Suppressor macrophage (primary cell): ENCODE measurements around the gene PHF11.
A peak's percentile ranks its signal among the peaks of the same experiment; 100 is the strongest.

Source experiments
- DNase-seq, 4 experiments: peaks; one replicate each; pipeline ENCODE4 v3.0.0-alpha.2; 2020 to 2022

The PHF11 gene

DNA sequence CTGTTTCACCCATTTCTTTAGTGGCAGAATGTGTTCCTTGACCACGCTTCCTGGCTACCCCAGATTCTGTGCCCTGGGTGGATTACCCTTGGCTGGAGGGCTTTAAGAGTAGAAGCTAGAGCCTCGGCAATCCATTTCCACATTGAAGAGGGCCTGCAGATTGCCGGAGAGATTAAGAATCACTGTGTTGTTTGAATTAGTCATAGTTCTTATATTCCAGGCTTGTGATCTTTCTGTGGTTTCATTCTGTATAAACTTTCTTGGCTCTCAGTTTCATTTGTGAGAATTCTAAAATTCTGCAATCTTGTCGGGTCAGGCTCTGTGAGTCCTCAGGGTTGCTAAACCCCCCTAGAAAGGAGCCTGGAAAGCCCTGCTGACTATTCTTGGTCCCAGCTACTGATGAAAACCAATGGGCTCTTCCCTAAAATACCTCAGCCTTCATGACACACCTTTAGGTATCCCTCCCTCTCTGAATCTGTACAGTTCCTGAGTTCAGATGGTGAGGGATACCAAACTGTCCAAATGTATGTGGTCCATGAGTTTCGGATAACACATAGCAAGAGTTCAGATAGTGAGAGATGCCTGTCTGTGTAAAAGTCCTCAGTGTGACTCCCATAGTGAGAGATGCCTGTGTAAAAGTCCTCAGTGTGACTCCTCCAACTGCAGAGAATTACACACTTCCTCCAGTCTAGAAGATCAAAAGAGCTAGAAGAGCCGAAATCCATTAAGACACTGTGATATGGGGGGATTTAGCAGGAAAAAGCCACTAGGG is 4.3 kb downstream of the PHF11 start:
- DNase-seq = no peak

DNA sequence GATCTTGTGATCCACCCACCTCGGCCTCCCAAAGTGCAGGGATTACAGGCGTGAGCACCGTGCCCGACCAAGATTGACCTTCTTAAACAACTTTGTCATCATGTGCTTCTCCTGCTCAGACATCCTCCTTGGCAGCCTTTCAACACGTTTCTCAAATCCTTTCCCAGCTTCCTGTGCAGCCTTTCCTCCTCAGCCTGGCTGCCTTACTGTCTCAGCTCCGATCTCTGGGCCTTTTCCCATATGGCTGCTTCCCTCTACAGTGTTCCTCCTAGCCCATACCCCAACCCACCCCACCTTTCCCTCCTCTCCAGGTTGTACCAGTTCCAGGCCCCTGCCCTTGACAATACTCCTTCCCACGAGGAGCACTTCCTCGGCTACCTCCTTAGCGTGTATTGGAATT is 7.2 kb downstream of the PHF11 start:
- DNase-seq = peak in 3 of 4 experiments; percentile 19 to 34 (median 25)

DNA sequence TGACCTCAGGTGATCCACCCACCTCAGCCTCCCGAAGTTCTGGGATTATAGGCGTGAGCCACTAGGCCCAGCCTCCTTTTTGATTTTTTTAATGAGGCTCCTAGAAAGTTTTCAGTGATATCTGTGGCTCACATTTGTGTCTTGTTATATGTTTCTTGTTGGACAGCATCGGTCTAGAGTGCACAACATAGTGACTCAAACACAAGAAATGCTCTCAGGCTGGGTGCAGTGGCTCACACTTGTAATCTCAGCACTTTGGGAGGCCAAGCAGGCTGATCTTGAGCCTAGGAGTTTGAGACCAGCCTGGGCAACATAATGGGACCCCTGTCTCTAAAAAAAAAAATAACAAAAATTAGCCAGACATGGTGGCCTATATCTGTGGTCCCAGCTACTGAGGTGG is 8.2 kb downstream of the PHF11 start:
- DNase-seq = no peak

DNA sequence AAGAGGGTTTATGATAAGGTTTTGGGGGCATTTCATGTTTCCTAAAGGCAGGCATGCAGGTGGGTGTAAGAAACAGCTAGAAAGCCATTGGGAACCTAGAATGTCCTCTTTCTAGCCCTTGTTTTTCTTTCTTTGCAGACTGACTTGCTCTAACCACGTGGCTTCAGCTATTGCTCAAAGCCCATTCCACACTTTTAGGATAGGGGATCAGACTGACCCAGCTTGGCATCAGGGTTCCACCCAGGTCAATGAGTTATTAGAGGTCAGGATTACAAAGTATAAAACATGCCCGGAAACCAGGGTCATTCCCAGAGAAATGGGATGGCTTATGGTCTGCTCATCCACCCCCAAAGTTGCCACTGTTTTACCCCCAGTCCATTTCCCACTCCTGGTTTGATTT is 16.8 kb downstream of the PHF11 start:
- DNase-seq = no peak

DNA sequence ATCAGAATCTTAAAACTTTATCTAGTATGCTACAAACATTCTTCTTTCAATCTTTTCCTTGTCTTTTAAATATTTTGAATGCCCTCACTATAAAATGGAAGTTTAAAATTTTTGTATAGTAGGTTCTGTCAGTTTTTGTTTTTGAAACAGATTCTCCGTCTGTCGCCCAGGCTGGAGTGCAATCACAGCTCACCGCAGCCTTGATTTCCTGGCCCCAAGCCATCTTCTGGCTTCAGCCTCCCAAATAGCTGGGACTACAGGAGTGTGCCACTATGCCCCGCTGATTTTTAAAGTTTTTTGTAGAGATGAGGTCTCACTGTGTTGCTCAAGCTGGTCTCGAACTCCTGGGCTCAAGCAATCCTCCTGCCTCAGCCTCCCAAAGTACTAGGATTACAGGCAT is 20.7 kb downstream of the PHF11 start:
- DNase-seq = no peak

DNA sequence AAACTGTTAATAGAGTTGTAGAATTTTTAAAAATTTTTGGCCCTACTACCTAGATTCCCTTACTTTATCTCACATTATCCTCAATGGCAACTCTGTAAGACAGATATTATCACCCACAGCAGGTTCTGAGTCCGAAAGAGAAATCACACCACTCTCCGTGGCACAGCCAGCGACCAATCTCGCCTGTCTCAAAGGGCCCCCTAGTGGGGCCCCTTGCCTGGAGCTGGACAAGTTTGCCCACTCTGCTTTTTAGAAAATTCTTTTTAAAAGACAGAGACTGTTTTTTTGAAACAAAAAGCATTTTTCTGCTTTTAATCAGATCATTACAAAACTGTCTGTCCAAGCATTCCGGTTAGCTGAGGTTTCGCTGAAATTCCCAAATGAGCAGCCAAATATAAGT is 21.7 kb downstream of the PHF11 start:
- peak in 1 of 4 experiments; percentile 15 for DNase-seq

DNA sequence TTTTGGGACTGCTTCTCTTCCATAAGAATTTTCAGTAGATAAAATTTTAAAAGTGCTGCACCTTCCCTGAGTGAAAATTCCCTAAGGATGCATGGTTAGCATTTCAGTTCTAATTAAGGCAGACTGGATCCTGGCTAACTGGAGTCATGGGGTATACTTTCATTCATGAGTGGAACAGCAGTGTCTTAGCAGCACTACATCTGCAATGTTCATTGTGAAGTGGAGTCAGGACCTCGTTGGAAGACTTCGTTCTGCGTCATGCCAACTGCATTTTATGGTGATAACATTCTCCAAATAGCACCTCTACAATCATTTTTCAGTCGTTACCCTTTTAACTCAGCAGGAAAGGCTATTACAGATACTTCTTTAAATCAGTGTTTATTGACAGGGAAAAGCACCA is 25.5 kb downstream of the PHF11 start:
- no peak for DNase-seq

DNA sequence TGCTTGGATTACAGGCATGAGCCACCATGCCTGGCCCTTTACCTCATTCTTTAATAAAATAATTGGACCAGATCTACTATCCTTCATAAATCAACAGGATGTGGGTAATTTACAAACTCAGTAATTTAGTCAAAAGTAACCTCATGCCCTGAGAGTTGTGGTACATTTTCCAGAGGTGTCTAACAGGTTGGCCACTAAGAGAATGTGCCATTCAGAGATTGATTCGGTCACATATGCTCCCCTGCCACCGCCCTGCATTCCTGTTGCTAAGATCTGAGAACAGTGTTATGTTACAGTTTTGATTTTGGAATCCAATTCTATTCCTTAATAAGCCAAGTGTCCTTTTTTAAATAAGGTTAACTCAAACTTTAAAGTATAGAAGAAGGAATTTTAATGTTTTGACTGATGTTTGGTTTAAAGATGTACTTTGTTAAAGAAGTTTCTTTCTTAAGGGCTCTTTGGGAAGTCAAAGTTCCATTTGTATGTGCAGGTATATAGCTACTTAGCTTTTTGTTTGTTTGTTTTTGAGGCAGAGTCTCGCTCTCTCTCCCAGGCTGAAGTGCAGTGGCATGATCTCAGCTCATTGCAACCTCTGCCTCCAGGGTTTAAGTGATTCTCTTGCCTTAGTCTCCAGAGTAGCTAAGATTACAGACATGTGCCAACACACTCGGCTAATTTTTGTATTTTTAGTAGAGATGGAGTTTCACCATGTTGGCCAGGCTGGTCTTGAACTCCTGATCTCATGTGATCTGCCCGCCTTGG is 29.2 kb downstream of the PHF11 start:
- DNase-seq = no peak

DNA sequence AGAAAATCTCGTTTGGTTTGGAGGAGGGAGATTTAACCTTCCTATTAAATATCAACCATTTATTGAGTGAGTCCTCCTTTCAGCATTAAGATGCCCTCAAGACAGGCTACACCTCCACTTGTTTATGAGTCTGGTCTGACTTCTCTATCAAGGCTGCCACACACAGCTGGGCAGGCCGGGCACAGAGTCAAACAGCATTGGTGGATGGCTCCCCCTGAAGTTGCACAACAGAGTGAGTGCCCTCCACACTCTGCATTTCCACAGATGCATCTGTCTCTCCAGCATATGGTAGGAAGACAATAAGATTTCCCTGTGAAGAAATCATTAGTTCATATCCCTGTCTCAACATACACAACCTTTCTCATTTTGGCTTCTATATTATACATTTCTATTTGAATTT is 31.4 kb downstream of the PHF11 start:
- peak in 2 of 4 experiments; percentile 16 for DNase-seq

DNA sequence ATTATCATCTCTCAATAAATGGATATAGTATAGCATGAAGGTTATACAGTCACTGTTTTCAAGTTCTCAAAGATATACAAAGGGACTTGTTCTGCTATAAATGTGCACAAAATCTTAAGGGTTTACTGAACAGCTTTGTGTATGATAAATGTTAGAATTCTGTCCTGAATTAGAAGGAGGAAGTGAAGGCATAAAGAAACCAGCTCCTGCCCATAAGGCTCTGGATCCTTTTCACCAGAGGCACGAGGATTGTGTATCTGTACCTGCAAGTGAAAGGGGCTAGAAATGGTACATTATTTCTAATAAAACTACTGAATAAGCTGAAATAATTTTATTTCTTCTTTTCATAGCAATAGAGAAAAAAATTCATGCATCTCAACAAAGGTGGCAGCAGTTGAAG is 32.4 kb downstream of the PHF11 start:
- DNase-seq = peak in 3 of 4 experiments; percentile 14 to 41 (median 28)

DNA sequence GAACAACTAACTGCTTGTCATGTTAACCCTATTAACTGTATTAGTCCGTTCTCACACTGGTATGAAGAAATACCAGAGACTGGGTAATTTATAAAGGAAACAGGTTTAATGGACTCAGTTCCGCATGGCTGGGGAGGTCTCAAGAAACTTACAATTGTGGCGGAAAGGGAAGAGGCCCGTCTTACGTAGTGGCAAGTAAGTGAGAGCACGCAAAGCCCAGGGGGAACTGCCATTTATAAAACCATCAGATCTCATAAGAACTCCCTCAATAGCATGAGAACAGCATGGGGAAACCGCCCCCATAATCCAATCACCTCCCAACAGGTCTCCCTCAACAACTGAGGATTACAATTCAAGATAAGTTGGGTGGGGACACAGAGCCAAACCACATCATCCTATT is 34.7 kb downstream of the PHF11 start:
- peak; percentile 83 to 91 (median 86) for DNase-seq

DNA sequence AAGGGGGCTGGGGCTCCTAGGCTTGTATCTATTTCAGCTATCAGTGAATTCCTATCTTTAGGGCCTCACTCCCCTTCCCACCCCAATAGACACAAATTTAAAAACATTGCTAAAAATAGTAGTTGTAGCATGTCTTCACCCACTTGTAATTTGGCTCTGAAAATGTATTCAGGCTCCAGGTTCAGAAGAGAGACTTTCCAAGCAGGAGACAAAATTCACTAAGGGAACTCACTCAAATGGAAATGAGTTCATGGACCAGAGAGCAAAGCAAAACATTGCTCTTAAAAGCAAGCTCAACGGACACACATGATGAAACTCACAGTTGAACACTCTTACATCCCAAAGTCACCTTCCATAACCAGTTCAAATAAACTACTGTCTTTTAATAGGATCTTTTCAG is 36.8 kb downstream of the PHF11 start:
- DNase-seq = no peak

DNA sequence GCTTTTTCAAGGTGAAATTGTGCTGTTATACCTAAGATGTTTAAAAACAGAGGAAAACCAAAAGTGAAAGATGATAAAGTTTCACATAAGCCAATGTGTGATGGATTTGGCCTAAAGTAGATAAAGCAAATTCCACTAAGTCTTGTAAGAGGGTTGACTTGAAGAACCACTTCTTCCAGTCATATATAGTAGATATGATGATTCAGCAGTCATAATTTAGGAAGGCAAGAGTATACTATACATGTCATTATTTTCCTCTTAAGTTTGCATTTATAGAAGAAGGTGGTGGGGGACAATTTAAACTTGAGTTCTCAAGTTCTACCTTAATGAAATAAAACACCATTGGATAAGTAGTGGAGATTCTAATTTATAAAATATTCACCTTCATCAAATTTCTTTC is 37.3 kb downstream of the PHF11 start:
- peak in 1 of 4 experiments; percentile 17 for DNase-seq

DNA sequence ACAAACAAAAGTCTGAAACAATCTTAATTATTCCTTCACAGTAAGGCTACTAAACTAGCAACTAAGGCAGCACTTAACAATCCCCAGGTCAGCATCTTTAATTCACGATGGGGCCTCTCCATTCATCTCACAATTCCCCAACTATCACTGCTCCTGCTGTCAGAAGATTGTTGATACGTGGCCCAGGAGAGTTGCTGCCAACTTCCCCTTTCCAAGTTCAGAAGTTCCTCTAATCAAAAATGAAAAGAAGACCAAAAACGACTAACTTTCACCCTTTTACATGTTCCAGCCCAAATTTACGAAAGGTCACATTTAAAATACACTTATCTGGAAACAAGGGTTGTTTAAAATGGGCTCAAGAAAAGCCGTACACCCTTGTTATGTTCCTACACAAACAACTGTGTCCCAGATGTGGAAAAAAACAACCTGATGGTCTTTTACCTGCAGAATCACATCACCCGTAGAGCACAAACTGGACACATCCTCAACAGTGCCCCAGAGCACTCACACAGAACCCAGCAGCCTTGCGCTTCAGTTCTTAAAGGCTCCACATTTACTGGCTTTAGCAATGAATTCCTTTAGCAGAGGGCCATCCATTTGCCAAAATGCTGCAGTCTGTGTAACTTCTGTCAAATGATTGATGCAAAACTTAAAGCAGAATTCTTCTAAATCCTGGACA is 38.0 kb downstream of the PHF11 start:
- peak; percentile 53 to 72 (median 64) for DNase-seq

DNA sequence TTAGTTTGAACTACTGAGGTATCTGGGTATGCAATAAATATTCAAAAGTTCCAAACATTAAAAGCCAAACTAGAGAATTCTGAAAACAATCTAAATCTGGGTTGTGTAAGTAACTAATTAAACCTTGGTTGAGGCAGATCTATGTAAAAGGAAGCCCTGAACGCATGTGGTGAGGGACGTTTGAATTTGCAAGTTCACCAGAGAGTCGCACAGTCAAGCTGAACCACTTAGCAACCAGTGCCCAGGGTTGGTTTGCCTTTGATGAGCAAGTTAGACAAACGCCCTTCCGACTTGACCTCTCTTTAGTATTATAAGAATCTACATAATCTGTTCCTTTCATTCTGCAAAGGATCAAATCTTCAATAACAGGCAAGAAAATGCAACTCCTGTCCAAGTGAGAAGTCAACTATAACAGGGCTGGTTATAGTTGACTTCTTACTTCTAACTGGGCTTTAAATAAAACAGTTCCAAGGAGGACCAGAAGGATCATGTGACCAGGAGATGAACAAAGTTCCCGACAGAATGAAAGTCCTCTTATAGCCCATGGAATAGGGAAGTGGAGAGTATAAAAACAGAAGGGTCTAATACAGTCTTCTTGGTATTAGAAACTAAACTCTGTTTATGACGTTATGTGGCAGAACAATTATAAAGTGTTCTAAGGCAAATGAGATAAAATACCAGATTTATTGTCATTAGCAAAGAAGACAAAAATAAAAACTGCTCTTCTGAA is 40.6 kb downstream of the PHF11 start:
- peak; percentile 39 to 77 (median 60) for DNase-seq

DNA sequence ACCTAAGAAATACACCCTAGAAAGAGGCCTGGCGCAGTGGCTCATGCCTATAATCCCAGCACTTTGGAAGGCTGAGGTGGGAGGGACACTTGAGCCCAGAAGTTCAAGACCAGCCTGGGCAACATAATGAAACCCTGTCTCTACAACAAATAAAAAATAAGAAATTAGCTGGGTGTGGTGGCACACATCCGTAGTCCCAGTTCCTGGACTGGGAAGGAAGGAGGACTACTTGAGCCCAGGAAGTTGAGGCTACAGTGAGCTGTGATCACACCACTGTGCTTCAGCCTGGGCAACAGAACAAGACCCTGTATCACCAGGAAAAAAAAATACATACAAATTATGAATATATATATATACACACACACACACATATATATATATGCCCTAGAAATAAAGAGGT is 42.7 kb downstream of the PHF11 start:
- DNase-seq = no peak

DNA sequence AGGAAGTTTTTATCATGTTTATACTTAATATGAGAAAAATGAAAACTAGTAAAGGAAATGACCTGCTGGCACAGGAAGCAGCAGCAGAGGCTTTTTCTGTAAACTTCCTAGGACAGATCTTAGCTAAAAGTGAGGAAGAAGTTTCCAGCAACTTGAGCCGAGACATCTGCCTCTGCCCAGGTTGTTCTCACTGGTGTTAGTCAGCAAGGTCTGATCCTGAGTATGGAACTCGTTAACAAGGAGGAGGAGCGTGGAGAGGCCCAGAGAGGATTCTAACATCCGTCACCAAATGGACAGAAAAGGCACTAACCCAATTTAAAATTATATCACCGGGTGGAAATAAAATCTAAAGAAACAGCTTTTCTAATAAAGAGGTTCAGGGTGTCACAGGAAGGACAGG is 43.6 kb downstream of the PHF11 start:
- DNase-seq = no peak

DNA sequence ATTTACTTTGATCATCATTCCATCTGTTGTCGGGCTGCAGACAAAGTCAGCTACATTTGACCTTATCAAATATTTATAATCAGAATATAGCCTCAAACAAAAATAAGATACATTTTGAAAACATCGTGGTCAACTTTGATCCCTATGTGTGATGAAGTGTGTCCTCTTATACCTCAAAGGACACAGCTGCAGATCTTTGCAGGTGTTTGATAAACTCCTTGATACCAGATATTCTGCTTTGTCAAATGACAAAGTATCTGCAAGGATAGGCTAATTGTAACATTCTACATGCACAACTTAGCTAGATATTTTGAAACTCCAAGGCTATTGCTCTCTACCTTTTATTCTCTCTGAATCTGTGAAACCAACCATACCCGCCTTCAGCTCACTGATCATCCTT is 44.0 kb downstream of the PHF11 start:
- DNase-seq = no peak

DNA sequence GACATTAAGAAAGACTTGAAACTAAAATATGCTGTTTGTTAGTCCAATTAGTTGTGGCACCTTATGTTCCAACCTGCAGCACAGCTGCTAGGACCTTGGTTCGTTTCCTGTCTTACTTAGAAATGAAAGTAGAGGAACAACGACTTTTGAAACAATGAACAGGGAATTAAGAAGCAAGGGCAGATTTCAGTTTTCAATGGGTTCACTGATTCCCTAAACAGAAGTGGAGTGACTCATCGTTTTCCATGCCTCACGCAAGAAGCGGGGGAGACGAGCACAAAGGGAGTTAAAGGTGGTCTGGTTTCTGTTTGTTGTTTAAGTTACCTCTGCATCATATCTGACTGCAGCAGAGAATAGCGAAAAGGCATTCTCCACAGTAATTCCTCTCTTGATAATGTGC is 44.8 kb downstream of the PHF11 start:
- DNase-seq = peak; percentile 28 to 53 (median 47)

DNA sequence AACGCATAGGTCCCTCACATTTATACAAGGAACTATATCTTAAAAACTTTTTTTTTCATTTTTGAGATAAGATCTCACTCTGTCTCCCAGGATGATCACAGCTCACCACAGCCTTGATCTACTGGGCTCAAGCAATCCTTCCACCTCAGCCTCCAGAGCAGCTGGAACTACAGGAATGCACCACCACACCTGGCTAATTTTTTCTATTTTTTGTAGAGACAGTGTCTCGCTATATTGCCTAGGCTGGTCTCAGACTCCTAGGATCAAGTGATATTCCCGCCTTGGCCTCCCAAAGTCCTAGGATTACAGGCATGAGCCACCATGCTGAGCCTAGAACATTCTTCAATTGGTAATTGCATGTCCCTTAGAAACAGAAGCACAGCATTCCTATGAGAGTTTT is 47.9 kb downstream of the PHF11 start:
- no peak for DNase-seq

DNA sequence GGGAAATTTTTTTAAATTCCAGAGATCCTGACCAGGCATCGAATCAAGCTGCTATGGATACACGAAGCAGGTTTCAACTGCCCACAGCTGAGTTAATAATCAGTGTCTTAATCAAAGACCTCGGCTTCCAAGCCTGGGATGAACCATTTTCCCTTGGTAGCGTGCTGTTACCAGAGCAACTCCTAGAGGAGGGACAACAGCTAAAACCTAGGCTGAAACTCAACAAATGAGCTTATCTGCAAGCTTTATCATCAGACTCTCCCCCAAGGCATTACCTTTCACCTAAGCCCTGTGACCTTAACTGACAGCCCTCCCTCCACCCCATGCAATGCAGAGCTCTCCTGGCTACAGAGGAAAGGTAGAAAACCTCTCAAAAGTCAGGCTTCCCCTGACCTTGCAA is 49.9 kb downstream of the PHF11 start:
- DNase-seq = no peak

DNA sequence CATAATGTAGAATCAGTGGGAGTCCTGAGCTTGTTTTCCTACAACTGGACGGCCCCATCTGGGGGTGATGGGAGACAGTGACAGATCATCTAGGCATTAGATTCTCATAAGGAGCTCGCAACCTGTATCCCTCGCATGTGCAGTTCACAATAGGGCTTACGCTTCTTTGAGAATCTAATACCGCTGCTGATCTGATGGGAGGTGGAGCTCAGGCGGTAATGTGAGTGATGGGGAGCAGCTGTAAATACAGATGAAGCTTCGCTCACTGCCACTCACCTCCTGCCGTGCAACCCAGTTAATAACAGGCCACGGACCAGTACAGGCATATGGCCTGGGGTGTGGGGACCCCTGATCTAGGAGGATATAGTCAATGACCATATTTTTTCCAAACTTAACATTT is 50.8 kb downstream of the PHF11 start:
- DNase-seq = no peak

DNA sequence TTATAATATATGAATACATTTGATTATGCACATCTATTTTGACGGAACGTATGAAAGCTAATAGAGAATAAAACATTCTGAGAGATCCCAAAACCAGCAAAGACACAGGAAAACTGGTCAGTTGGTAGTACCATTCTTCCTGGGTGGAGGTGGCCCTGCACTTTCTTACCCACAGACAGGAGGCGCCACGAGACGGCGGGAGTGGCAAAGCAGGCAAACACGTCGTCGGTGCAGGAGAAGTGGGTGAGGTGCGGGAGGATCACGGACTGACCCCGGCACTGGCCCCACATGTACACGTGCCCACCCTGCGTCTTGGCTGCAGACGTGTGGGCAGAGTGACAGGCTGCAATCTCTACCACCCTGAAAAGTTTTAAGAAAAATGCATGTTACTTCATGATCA is 53.5 kb downstream of the PHF11 start:
- no peak for DNase-seq
